ENCODE measurements around the gene ARL4A. TPM values are rescaled to one million over a fixed set of nuclear protein-coding genes. Genes with fewer than 3 reads are reported as not detected.

ARL4A gene
- total RNA-seq (10 to 100 TPM; 72.5 to 75.9 TPM), total RNA-seq (6.2 to 264 (median 14.4) reads per million in 172 experiments)
- 14.9 TPM for polyA plus RNA-seq (2013, experiment 1 of 2)
- 54.0 TPM for polyA plus RNA-seq (2013, experiment 2 of 2)

GRCh38 chr7:12686891-12687717, at the start of gene ARL4A:
Gene ARL4A (plus strand): TSS chr7:12687633. CDS start chr7:12688255, 622 bp downstream.
- ATAC-seq (ENCODE audit: poor library complexity) = peak; percentile 48
- Mint-ChIP-seq H3K9me3 (no peaks in the 10 kb centered on the region), H3K4me3 (peak within 1 kb of the TSS; percentile 96), H3K27me3 (no peaks in the 10 kb centered on the region), H3K36me3 (ENCODE audit: low read depth) (peaks cover 6% of the 10 kb centered on the region), H3K4me1 (ENCODE audit: low read depth) (peaks cover 39% of the 10 kb centered on the region), H3K27ac (peak within 1 kb of the TSS; percentile 89)
- Histone ChIP-seq H3K9me3 (ENCODE audit: control insufficient read depth in 1 of 2, insufficient read depth in 1 of 2, low read length in 2 of 2) (peaks cover 0 to 3% of the 10 kb centered on the region in 2 experiments), H3K27ac (ENCODE audit: low read depth in 1 of 2, low read length in 2 of 2) (peak within 1 kb of the TSS; percentile 90 to 98), H3K36me3 (ENCODE audit: insufficient read depth, low read length) (no peaks in the 10 kb centered on the region), H3K4me3 (ENCODE audit: low read length) (peak within 1 kb of the TSS; percentile 89), H3K27me3 (ENCODE audit: control insufficient read depth in 1 of 2, insufficient read depth in 2 of 2, low read length in 2 of 2) (no peaks in the 10 kb centered on the region), H3K4me1 (ENCODE audit: insufficient read depth, low read length) (peaks cover 24% of the 10 kb centered on the region)
- CTCF ChIA-PET = interaction anchor here (0.6 to 2.6 kb wide), 29 partner anchors 9 to 578 kb away, joined by 3 to 28 read pairs (median 4); no protein-coding TSS in a partner anchor
- TF ChIP-seq CTCF (IDR thresholded peaks at IDR 0.05) = peak; percentile 28
- DNase-seq = peak; percentile 76 to 93 (median 84)
- POLR2A ChIA-PET = interaction anchor here (0.7 to 2.6 kb wide), 16 partner anchors 9 to 1747 kb away, joined by 3 to 14 read pairs (median 6); partner anchors contain the start of genes SCIN and TMEM106B
- intact Hi-C loops (cut with DNase I, micrococcal nuclease) = loop anchor here (2.0 to 10.0 kb wide), 4 partner anchors 44 to 1038 kb away; no protein-coding TSS in a partner anchor

GRCh38 chr7:12637819-12638592, 49.4 kb upstream of the ARL4A start:
- H3K27ac ChIP-seq (ENCODE audit: low read depth in 1 of 2, low read length in 2 of 2) = peak overlapping the region in 1 of 2 donors; percentile 13
- TF ChIP-seq CTCF (IDR thresholded peaks at IDR 0.05) = no peak
- H3K27me3 ChIP-seq (ENCODE audit: control insufficient read depth in 1 of 2, insufficient read depth in 2 of 2, low read length in 2 of 2) = no peaks in the 10 kb centered on the region
- H3K36me3 ChIP-seq (ENCODE audit: insufficient read depth, low read length) = no peaks in the 10 kb centered on the region
- ChIA-PET CTCF (interaction anchor here (1.3 to 1.9 kb wide), 3 partner anchors 20 to 625 kb away, joined by 3 to 13 read pairs (median 10); no protein-coding TSS in a partner anchor), POLR2A (interaction anchor here (1.7 kb wide), 1 partner anchor 48 kb away, joined by 9 read pairs; no protein-coding TSS in a partner anchor)
- H3K4me3 ChIP-seq (ENCODE audit: low read length) = no peak overlapping the region
- no peaks in the 10 kb centered on the region for H3K9me3 ChIP-seq (ENCODE audit: control insufficient read depth in 1 of 2, insufficient read depth in 1 of 2, low read length in 2 of 2)
- H3K36me3 Mint-ChIP-seq (ENCODE audit: low read depth) = no peaks in the 10 kb centered on the region
- intact Hi-C loops (cut with DNase I, micrococcal nuclease) = loop anchor here (1.0 to 5.0 kb wide), 3 partner anchors 44 to 1819 kb away; no protein-coding TSS in a partner anchor
- ATAC-seq (ENCODE audit: poor library complexity) (peak; percentile 40), DNase-seq (peak in 2 of 14 experiments; percentile 31 to 38)
- H3K4me3 Mint-ChIP-seq = peak overlapping the region; percentile 52
- H3K4me1 ChIP-seq (ENCODE audit: insufficient read depth, low read length) = peaks cover 4% of the 10 kb centered on the region
- H3K27ac Mint-ChIP-seq = peak overlapping the region; percentile 10
- H3K27me3 Mint-ChIP-seq = no peaks in the 10 kb centered on the region
- H3K9me3 Mint-ChIP-seq = no peaks in the 10 kb centered on the region
- H3K4me1 Mint-ChIP-seq (ENCODE audit: low read depth) = peaks cover 35% of the 10 kb centered on the region

Measured in CD4-positive, alpha-beta T cell (primary cell).